ENCODE results near the gene HAO1. TPM values are rescaled to one million over a fixed set of nuclear protein-coding genes. Genes with fewer than 3 reads are reported as not detected.

HAO1 gene
- total RNA-seq, 2 experiments from 2014 or later = not detected

- Mint-ChIP-seq H3K36me3 (ENCODE audit: low read depth) (no peaks in the 10 kb centered on the region), H3K4me1 (ENCODE audit: low read depth) (peaks cover 5% of the 10 kb centered on the region), H3K27me3 (peaks cover 11% of the 10 kb centered on the region), H3K4me3 (no peak overlapping the region), H3K27ac (no peak overlapping the region), H3K9me3 (no peaks in the 10 kb centered on the region)
- Histone ChIP-seq H3K4me3 (ENCODE audit: low read length) (no peak overlapping the region), H3K27ac (ENCODE audit: low read depth in 1 of 2, low read length in 2 of 2) (no peak overlapping the region), H3K4me1 (ENCODE audit: insufficient read depth, low read length) (no peaks in the 10 kb centered on the region), H3K9me3 (ENCODE audit: control insufficient read depth in 1 of 2, insufficient read depth in 1 of 2, low read length in 2 of 2) (no peaks in the 10 kb centered on the region), H3K27me3 (ENCODE audit: control insufficient read depth in 1 of 2, insufficient read depth in 2 of 2, low read length in 2 of 2) (no peaks in the 10 kb centered on the region), H3K36me3 (ENCODE audit: insufficient read depth, low read length) (no peaks in the 10 kb centered on the region)
- no peak for TF ChIP-seq CTCF (IDR thresholded peaks at IDR 0.05)
- ChIA-PET CTCF (no interaction called here), POLR2A (no interaction called here)
- no peak for DNase-seq
- ATAC-seq (ENCODE audit: poor library complexity) = no peak
- intact Hi-C loops (cut with DNase I, micrococcal nuclease) = no loop called here
These were observed 58.2 kb downstream of the HAO1 start for GRCh38 chr20:7882076-7882475.

- peaks cover 5% of the 10 kb centered on the region for H3K4me1 Mint-ChIP-seq (ENCODE audit: low read depth)
- peaks cover 11% of the 10 kb centered on the region for H3K27me3 Mint-ChIP-seq
- Histone ChIP-seq H3K4me3 (ENCODE audit: low read length) (no peak overlapping the region), H3K9me3 (ENCODE audit: control insufficient read depth in 1 of 2, insufficient read depth in 1 of 2, low read length in 2 of 2) (no peaks in the 10 kb centered on the region), H3K4me1 (ENCODE audit: insufficient read depth, low read length) (no peaks in the 10 kb centered on the region), H3K27me3 (ENCODE audit: control insufficient read depth in 1 of 2, insufficient read depth in 2 of 2, low read length in 2 of 2) (no peaks in the 10 kb centered on the region), H3K27ac (ENCODE audit: low read depth in 1 of 2, low read length in 2 of 2) (no peak overlapping the region), H3K36me3 (ENCODE audit: insufficient read depth, low read length) (no peaks in the 10 kb centered on the region)
- H3K36me3 Mint-ChIP-seq (ENCODE audit: low read depth) = no peaks in the 10 kb centered on the region
- CTCF ChIA-PET = no interaction called here
- intact Hi-C loops (cut with DNase I, micrococcal nuclease) = no loop called here
- POLR2A ChIA-PET = no interaction called here
- H3K9me3 Mint-ChIP-seq = no peaks in the 10 kb centered on the region
- no peak for ATAC-seq (ENCODE audit: poor library complexity)
- H3K27ac Mint-ChIP-seq = no peak overlapping the region
- no peak overlapping the region for H3K4me3 Mint-ChIP-seq
- TF ChIP-seq CTCF (IDR thresholded peaks at IDR 0.05) = no peak
- DNase-seq = no peak
These were observed 58.7 kb downstream of the HAO1 start for GRCh38 chr20:7881551-7881950.

GRCh38 chr20:7879883-7880282, 60.4 kb downstream of the HAO1 start:
- ATAC-seq (ENCODE audit: poor library complexity) = no peak
- H3K9me3 ChIP-seq (ENCODE audit: control insufficient read depth in 1 of 2, insufficient read depth in 1 of 2, low read length in 2 of 2) = no peaks in the 10 kb centered on the region
- H3K36me3 ChIP-seq (ENCODE audit: insufficient read depth, low read length) = no peaks in the 10 kb centered on the region
- DNase-seq = no peak
- no peaks in the 10 kb centered on the region for H3K27me3 ChIP-seq (ENCODE audit: control insufficient read depth in 1 of 2, insufficient read depth in 2 of 2, low read length in 2 of 2)
- Mint-ChIP-seq H3K4me1 (ENCODE audit: low read depth) (peaks cover 5% of the 10 kb centered on the region), H3K36me3 (ENCODE audit: low read depth) (no peaks in the 10 kb centered on the region), H3K9me3 (no peaks in the 10 kb centered on the region), H3K27me3 (peaks cover 11% of the 10 kb centered on the region), H3K4me3 (no peak overlapping the region), H3K27ac (no peak overlapping the region)
- ChIA-PET CTCF (no interaction called here), POLR2A (no interaction called here)
- H3K4me3 ChIP-seq (ENCODE audit: low read length) = no peak overlapping the region
- no peak overlapping the region for H3K27ac ChIP-seq (ENCODE audit: low read depth in 1 of 2, low read length in 2 of 2)
- no peaks in the 10 kb centered on the region for H3K4me1 ChIP-seq (ENCODE audit: insufficient read depth, low read length)
- no peak for TF ChIP-seq CTCF (IDR thresholded peaks at IDR 0.05)
- intact Hi-C loops (cut with DNase I, micrococcal nuclease) = no loop called here
